Measurements from ENCODE around the gene BAMBI. TPM values are rescaled to one million over a fixed set of nuclear protein-coding genes. Genes with fewer than 3 reads are reported as not detected.
"Not testable (repeated sequence)": the region's sequence is repeated elsewhere in the genome, so short reads cannot be mapped to it uniquely, and the experiment has no call there.

BAMBI gene
- total and polyA plus RNA-seq, 10 donors: 3.9 to 38.0 (median 15.7) TPM

- TF ChIP-seq POLR2AphosphoS5 (IDR thresholded peaks at IDR 0.05): no peak
- no peak for TF ChIP-seq POLR2A (IDR thresholded peaks at IDR 0.05)
- TF ChIP-seq, protein P1, sequence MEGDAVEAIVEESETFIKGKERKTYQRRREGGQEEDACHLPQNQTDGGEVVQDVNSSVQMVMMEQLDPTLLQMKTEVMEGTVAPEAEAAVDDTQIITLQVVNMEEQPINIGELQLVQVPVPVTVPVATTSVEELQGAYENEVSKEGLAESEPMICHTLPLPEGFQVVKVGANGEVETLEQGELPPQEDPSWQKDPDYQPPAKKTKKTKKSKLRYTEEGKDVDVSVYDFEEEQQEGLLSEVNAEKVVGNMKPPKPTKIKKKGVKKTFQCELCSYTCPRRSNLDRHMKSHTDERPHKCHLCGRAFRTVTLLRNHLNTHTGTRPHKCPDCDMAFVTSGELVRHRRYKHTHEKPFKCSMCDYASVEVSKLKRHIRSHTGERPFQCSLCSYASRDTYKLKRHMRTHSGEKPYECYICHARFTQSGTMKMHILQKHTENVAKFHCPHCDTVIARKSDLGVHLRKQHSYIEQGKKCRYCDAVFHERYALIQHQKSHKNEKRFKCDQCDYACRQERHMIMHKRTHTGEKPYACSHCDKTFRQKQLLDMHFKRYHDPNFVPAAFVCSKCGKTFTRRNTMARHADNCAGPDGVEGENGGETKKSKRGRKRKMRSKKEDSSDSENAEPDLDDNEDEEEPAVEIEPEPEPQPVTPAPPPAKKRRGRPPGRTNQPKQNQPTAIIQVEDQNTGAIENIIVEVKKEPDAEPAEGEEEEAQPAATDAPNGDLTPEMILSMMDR (IDR thresholded peaks at IDR 0.05 in 8 of 11, conservative IDR thresholded peaks at IDR 0.05 in 3 of 11): no peak
- DNase-seq: no peak
- Histone ChIP-seq H3K4me3 (no peak overlapping the region), H3K27ac (no peak overlapping the region), H3K27me3 (replicated peaks in 1 of 7) (no peaks in the 10 kb centered on the region), H3K4me1 (no peaks in the 10 kb centered on the region), H3K9me3 (peaks cover 0 to 27% (median 19%) of the 10 kb centered on the region in 8 donors), H3K36me3 (no peaks in the 10 kb centered on the region)
- WGBS, 5 donors: 55 to 76% (median 67%) methylated on average over 2 of the region's 2 CpGs
- intact Hi-C loops (cut with DNase I; ENCODE audit: low total_unique reads): no loop called here
Observed at GRCh38 chr10:28640551-28640950, 36.8 kb upstream of the BAMBI start.

GRCh38 chr10:28644647-28645046, 32.7 kb upstream of the BAMBI start:
- DNase-seq: no peak
- H3K9me3 ChIP-seq: peaks cover 0 to 8% (median 0%) of the 10 kb centered on the region in 8 donors
- intact Hi-C loops (cut with DNase I; ENCODE audit: low total_unique reads): no loop called here
- no peak overlapping the region for H3K27ac ChIP-seq
- WGBS, 5 donors: 56 to 83% (median 63%) methylated on average over 5 of the region's 5 CpGs
- peaks cover 0 to 2% (median 0%) of the 10 kb centered on the region in 7 donors for H3K27me3 ChIP-seq (replicated peaks in 1 of 7)
- no peaks in the 10 kb centered on the region for H3K4me1 ChIP-seq
- H3K4me3 ChIP-seq: no peak overlapping the region
- no peaks in the 10 kb centered on the region for H3K36me3 ChIP-seq
- TF ChIP-seq POLR2AphosphoS5 (IDR thresholded peaks at IDR 0.05) (no peak), POLR2A (IDR thresholded peaks at IDR 0.05) (no peak)
- TF ChIP-seq, protein P1 (IDR thresholded peaks at IDR 0.05 in 8 of 11, conservative IDR thresholded peaks at IDR 0.05 in 3 of 11): no peak

- DNase-seq: no peak
- Histone ChIP-seq H3K4me3 (no peak overlapping the region), H3K27me3 (replicated peaks in 1 of 7) (peaks cover 0 to 12% (median 0%) of the 10 kb centered on the region in 7 donors), H3K9me3 (peaks cover 0 to 6% (median 0%) of the 10 kb centered on the region in 8 donors), H3K36me3 (no peaks in the 10 kb centered on the region), H3K4me1 (no peaks in the 10 kb centered on the region), H3K27ac (no peak overlapping the region)
- intact Hi-C loops (cut with DNase I; ENCODE audit: low total_unique reads): no loop called here
- TF ChIP-seq POLR2A (IDR thresholded peaks at IDR 0.05) (no peak), POLR2AphosphoS5 (IDR thresholded peaks at IDR 0.05) (no peak)
- TF ChIP-seq, protein P1 (IDR thresholded peaks at IDR 0.05 in 8 of 11, conservative IDR thresholded peaks at IDR 0.05 in 3 of 11): no peak
- 49 to 96% (median 91%) methylated on average over 2 of the region's 2 CpGs for WGBS, 5 donors
Observed at GRCh38 chr10:28652106-28652505, 25.2 kb upstream of the BAMBI start.

GRCh38 chr10:28652703-28653102, 24.6 kb upstream of the BAMBI start:
- intact Hi-C loops (cut with DNase I; ENCODE audit: low total_unique reads): no loop called here
- no peak for DNase-seq

GRCh38 chr10:28658824-28659223, 18.5 kb upstream of the BAMBI start:
- H3K27me3 ChIP-seq (replicated peaks in 1 of 7); H3K36me3 ChIP-seq; H3K4me1 ChIP-seq; H3K27ac ChIP-seq; H3K4me3 ChIP-seq; H3K9me3 ChIP-seq; DNase-seq; intact Hi-C loops (cut with DNase I; ENCODE audit: low total_unique reads): not testable (repeated sequence)
- WGBS, 5 donors: 83 to 96% (median 86%) methylated on average over 7 of the region's 7 CpGs

More at GRCh38 chr10:28652703-28653102, 24.6 kb upstream of the BAMBI start:
- Histone ChIP-seq H3K36me3 (no peaks in the 10 kb centered on the region), H3K27ac (no peak overlapping the region), H3K27me3 (replicated peaks in 1 of 7) (peaks cover 0 to 12% (median 0%) of the 10 kb centered on the region in 7 donors), H3K4me3 (no peak overlapping the region), H3K9me3 (peaks cover 0 to 6% (median 0%) of the 10 kb centered on the region in 8 donors), H3K4me1 (no peaks in the 10 kb centered on the region)
- WGBS, 5 donors: 93 to 98% (median 95%) methylated on average over 5 of the region's 5 CpGs
- TF ChIP-seq POLR2A (IDR thresholded peaks at IDR 0.05) (no peak), POLR2AphosphoS5 (IDR thresholded peaks at IDR 0.05) (no peak)
- TF ChIP-seq, protein P1 (IDR thresholded peaks at IDR 0.05 in 8 of 11, conservative IDR thresholded peaks at IDR 0.05 in 3 of 11): no peak

Measured in spleen (tissue), 11 donors.